IMR-90 (cell line): Measurements from ENCODE around the gene LRRC4. TPM values are rescaled to one million over a fixed set of nuclear protein-coding genes. Genes with fewer than 3 reads are reported as not detected.

Experiments used
- ATAC-seq: fragments of 200-7000 bp; cut with Tn5 transposase; 2 replicates; pipeline ENCODE4 v1.9.1; 2020; ENCODE audit warnings: low read depth, mild to moderate bottlenecking, moderate library complexity
- BruUV-seq: library from RNA; stranded (reverse); fragments of 400-500 nt; replicated peaks from 2 replicates; lab custom pipeline; 2021; lab: Mats Ljungman, UMichigan
- CTCF ChIA-PET: fragments of 300-600 bp; formaldehyde crosslinking; extraction: SDS; loops from one replicate; lab custom pipeline; 2021; ENCODE audit warnings: antibody characterized with exemption; lab: Yijun Ruan, JAX
- POLR2A ChIA-PET: fragments of 300-600 bp; sonication (Branson Sonifier 250); formaldehyde crosslinking; loops from one replicate; lab custom pipeline; 2022; ENCODE audit warnings: antibody characterized with exemption; ENCODE audit not compliant: unreplicated experiment; lab: Charles Lee
- DNase-seq: peaks from one replicate; pipeline ENCODE4 v3.0.0; 2013
- H2AFZ ChIP-seq: replicated peaks from 2 replicates; pipeline ENCODE3; 2013; ENCODE audit warnings: low read length, mild to moderate bottlenecking; ENCODE audit not compliant: poor library complexity
- H2AK5ac ChIP-seq: 2 replicates; pipeline ENCODE4 v1.6.1; 2013; ENCODE audit warnings: low read depth, low read length, inconsistent platforms
- H2AK9ac ChIP-seq: replicated peaks from 2 replicates; pipeline ENCODE3; 2013; ENCODE audit warnings: mild to moderate bottlenecking, low read depth, low read length, moderate library complexity; ENCODE audit not compliant: poor library complexity
- H2BK120ac ChIP-seq: 2 replicates; pipeline ENCODE4 v1.6.1; 2013; ENCODE audit warnings: low read depth, low read length, inconsistent platforms
- H2BK15ac ChIP-seq: 3 replicates; pipeline ENCODE4 v1.6.1; 2013; ENCODE audit warnings: low read depth, low read length, inconsistent platforms
- H2BK20ac ChIP-seq: 2 replicates; pipeline ENCODE4 v1.6.1; 2013; ENCODE audit warnings: low read depth, mild to moderate bottlenecking, inconsistent platforms, low read length, moderate library complexity
- H2BK5ac ChIP-seq: 2 replicates; pipeline ENCODE4 v1.6.1; 2013; ENCODE audit warnings: mild to moderate bottlenecking, low read depth, low read length, inconsistent platforms; ENCODE audit not compliant: poor library complexity, severe bottlenecking
- H3K14ac ChIP-seq: replicated peaks from 2 replicates; pipeline ENCODE4 v1.6.1; 2013; ENCODE audit warnings: low read depth, low read length, inconsistent platforms
- H3K18ac ChIP-seq: 2 replicates; pipeline ENCODE4 v1.6.1; 2013; ENCODE audit warnings: low read depth, low read length, control low read depth
- H3K23ac ChIP-seq: 2 replicates; pipeline ENCODE4 v1.6.1; 2013; ENCODE audit warnings: low read depth, low read length, inconsistent platforms
- H3K27ac ChIP-seq: 2 replicates; pipeline ENCODE4 v1.5.1; 2013; ENCODE audit warnings: mild to moderate bottlenecking, control low read depth, low read length; ENCODE audit not compliant: insufficient read depth
- H3K27me3 ChIP-seq: 2 replicates; pipeline ENCODE4 v1.6.1; 2013; ENCODE audit warnings: low read length; ENCODE audit not compliant: control insufficient read depth, insufficient read depth
- H3K36me3 ChIP-seq: 2 replicates; pipeline ENCODE4 v1.6.1; 2013; ENCODE audit warnings: low read length, mixed read lengths; ENCODE audit not compliant: control insufficient read depth, insufficient read depth
- H3K4ac ChIP-seq: 2 replicates; pipeline ENCODE4 v1.6.1; 2013; ENCODE audit warnings: low read depth, low read length, inconsistent platforms
- H3K4me1 ChIP-seq: 2 replicates; pipeline ENCODE4 v1.6.1; 2013; ENCODE audit warnings: low read length, mixed read lengths; ENCODE audit not compliant: control insufficient read depth, insufficient read depth
- H3K4me2 ChIP-seq: 2 replicates; pipeline ENCODE4 v1.6.1; 2013; ENCODE audit warnings: low read depth, mild to moderate bottlenecking, control low read depth, low read length, moderate library complexity
- H3K4me3 ChIP-seq: 2 replicates; pipeline ENCODE4 v1.5.1; 2013; ENCODE audit warnings: low read depth, mild to moderate bottlenecking, control low read depth, low read length, moderate library complexity; ENCODE audit not compliant: insufficient read depth
- H3K56ac ChIP-seq: 2 replicates; pipeline ENCODE4 v1.6.1; 2013; ENCODE audit warnings: low read length, inconsistent platforms; ENCODE audit not compliant: insufficient read depth; ENCODE audit errors: extremely low read depth
- H3K79me1 ChIP-seq, 2 experiments: 2 replicates each; pipeline ENCODE4 v1.6.1; 2013; ENCODE audit warnings: low read length in 2 of 2, inconsistent platforms in 1 of 2, low read depth in 1 of 2
- H3K9ac ChIP-seq: 2 replicates; pipeline ENCODE4 v1.6.1; 2013; ENCODE audit warnings: low read depth, low read length, control low read depth
- H3K9me1 ChIP-seq: 2 replicates; pipeline ENCODE4 v1.6.1; 2013; ENCODE audit warnings: low read length, inconsistent platforms; ENCODE audit not compliant: insufficient read depth
- H3K9me3 ChIP-seq: 2 replicates; pipeline ENCODE4 v1.6.1; 2013; ENCODE audit warnings: low read length; ENCODE audit not compliant: control insufficient read depth, insufficient read depth
- H4K20me1 ChIP-seq: 2 replicates; pipeline ENCODE4 v1.6.1; 2013; ENCODE audit warnings: low read length, inconsistent platforms; ENCODE audit not compliant: insufficient read depth
- H4K5ac ChIP-seq: 2 replicates; pipeline ENCODE4 v1.6.1; 2013; ENCODE audit warnings: mild to moderate bottlenecking, low read depth, low read length, control low read depth
- H4K8ac ChIP-seq, 2 experiments: 2 replicates each; pipeline ENCODE4 v1.6.1; 2013; ENCODE audit warnings: low read depth in 2 of 2, low read length in 2 of 2, control low read depth in 1 of 2, inconsistent platforms in 1 of 2
- H4K91ac ChIP-seq: 2 replicates; pipeline ENCODE4 v1.6.1; 2013; ENCODE audit warnings: low read depth, low read length, inconsistent platforms; ENCODE audit not compliant: insufficient read depth
- MAZ ChIP-seq: IDR thresholded peaks from 2 replicates; pipeline ENCODE4 v1.6.1; 2012; ENCODE audit warnings: low read depth, mild to moderate bottlenecking, low read length, improper control_type of control experiment, moderate library complexity, borderline replicate concordance
- WGBS, 2 experiments: methylation state at CpG; one replicate each; pipeline versions ENCODE4 v1.1.5 to v1.1.7; 2013; ENCODE audit warnings: missing lambda C conversion rate in 2 of 2; ENCODE audit not compliant: insufficient read length in 1 of 2; ENCODE audit errors: extremely low coverage in 2 of 2; 5-methylcytosine and 5-hydroxymethylcytosine counted together
- dilution Hi-C: fragments of 300-500 bp; cut with HindIII; formaldehyde crosslinking; loops from one replicate; pipeline ENCODE4 v1.14.3; 2018; ENCODE audit warnings: low sequenced_read_pairs; ENCODE audit not compliant: unreplicated experiment
- in situ Hi-C: fragments of 300-500 bp; cut with MboI; formaldehyde crosslinking; loops from 3 replicates; pipeline ENCODE4 v1.14.3; 2019; ENCODE audit warnings: low sequenced_read_pairs, inconsistent platforms, mixed read lengths
- intact Hi-C: fragments of 100-400 bp; cut with micrococcal nuclease; formaldehyde crosslinking; loops from 2 replicates; pipeline ENCODE4 v1.10.0; 2022
- polyA plus RNA-seq, 3 experiments: library from polyadenylated mRNA; depleted of rRNA; stranded (reverse); fragments of >200 nt; gene quantifications; 2 replicates each; pipeline ENCODE4 v1.2.3, GENCODE V29; 2012; ENCODE audit warnings: low replicate concordance in 1 of 3
- total RNA-seq: library from RNA; depleted of rRNA; stranded (reverse); fragments of >200 nt; gene quantifications from 2 replicates; pipeline ENCODE4 v1.2.3, GENCODE V29; 2012

The LRRC4 gene
- total and polyA plus RNA-seq, 2 of the 4 experiments (the other 2 are of a cell fraction) = 0.54 to 0.55 TPM

GRCh38 chr7:127981965-127982364, 49.3 kb downstream of the LRRC4 start:
- CTCF ChIA-PET = interaction anchor here (0.6 kb wide), 1 partner anchor 34 kb away, joined by 3 read pairs; no protein-coding TSS in a partner anchor
- Histone ChIP-seq H3K56ac (no peak overlapping the region), H2BK5ac (no peak overlapping the region), H4K5ac (no peak overlapping the region), H3K9me1 (peaks cover 14% of the 10 kb centered on the region), H3K79me1 (peaks cover 26 to 64% of the 10 kb centered on the region in 2 experiments), H3K27me3 (no peaks in the 10 kb centered on the region), H3K9ac (no peak overlapping the region), H4K20me1 (peaks cover 25% of the 10 kb centered on the region), H3K18ac (no peak overlapping the region), H2BK120ac (no peak overlapping the region), H2AK9ac (no peak overlapping the region), H3K4me3 (no peak overlapping the region), H2BK15ac (no peak overlapping the region), H3K23ac (no peak overlapping the region), H3K36me3 (peaks cover 2% of the 10 kb centered on the region), H3K4me1 (no peaks in the 10 kb centered on the region), H2AFZ (no peak overlapping the region), H3K4ac (no peak overlapping the region), H2AK5ac (no peak overlapping the region), H4K8ac (no peak overlapping the region), H4K91ac (no peak overlapping the region), H3K9me3 (peaks cover 6% of the 10 kb centered on the region), H2BK20ac (no peak overlapping the region), H3K14ac (no peak overlapping the region), H3K4me2 (no peak overlapping the region), H3K27ac (no peak overlapping the region)
- in situ Hi-C loops (no loop called here), intact Hi-C loops (no loop called here), dilution Hi-C loops (no loop called here)
- ATAC-seq = no peak
- 100% methylated on average over 1 of the region's 4 CpGs; no CpG with 5 or more reads in 1 of the 2 experiments for WGBS, 2 experiments
- no TSS peak for BruUV-seq
- TF ChIP-seq MAZ = no peak
- no peak for DNase-seq
- POLR2A ChIA-PET = no interaction called here
